ENCODE results near the gene CYP4F8.
"Not testable (repeated sequence)": the region's sequence is repeated elsewhere in the genome, so short reads cannot be mapped to it uniquely, and the experiment has no call there.

DNA sequence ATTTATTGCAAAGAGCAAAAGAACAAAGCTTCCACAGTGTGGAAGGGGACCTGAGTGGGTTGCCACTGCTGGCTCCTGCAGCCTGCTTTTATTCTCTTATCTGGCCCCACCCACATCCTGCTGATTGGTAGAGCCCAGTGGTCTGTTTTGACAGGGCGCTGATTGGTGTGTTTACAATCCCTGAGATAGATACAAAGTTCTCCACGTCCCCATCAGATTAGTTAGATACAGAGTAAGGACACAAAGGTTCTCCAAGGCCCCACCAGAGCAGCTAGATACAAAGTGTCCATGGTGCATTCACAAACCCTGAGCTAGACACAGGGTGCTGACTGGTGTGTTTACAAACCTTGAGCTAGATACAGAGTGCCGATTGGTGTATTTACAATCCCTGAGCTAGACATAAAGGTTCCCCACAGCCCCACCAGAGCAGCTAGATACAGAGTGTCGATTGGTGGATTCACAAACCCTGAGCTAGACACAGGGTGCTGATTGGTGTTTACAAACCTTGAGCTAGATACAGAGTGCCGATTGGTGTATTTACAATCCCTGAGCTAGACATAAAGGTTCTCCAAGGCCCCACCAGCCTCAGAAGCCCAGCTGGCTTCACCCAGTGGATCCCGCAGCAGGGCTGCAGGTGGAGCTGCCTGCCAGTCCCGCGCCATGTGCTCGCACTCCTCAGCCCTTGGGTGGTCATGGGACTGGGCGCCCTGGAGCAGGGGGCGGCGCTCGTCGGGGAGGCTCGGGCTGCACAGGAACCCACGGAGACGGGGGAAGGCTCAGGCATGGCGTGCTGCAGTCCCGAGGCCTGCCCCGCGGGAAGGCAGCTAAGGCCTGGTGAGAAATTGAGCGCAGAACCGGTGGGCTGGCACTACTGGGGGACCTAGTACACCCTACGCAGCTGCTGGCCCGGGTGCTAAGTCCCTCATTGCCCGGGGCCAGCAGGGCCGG lies 6.8 kb upstream of the CYP4F8 start:
- TF ChIP-seq, protein P1, sequence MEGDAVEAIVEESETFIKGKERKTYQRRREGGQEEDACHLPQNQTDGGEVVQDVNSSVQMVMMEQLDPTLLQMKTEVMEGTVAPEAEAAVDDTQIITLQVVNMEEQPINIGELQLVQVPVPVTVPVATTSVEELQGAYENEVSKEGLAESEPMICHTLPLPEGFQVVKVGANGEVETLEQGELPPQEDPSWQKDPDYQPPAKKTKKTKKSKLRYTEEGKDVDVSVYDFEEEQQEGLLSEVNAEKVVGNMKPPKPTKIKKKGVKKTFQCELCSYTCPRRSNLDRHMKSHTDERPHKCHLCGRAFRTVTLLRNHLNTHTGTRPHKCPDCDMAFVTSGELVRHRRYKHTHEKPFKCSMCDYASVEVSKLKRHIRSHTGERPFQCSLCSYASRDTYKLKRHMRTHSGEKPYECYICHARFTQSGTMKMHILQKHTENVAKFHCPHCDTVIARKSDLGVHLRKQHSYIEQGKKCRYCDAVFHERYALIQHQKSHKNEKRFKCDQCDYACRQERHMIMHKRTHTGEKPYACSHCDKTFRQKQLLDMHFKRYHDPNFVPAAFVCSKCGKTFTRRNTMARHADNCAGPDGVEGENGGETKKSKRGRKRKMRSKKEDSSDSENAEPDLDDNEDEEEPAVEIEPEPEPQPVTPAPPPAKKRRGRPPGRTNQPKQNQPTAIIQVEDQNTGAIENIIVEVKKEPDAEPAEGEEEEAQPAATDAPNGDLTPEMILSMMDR (IDR thresholded peaks at IDR 0.05): not testable (repeated sequence)
- not testable (repeated sequence) for TF ChIP-seq POLR2A, EP300 (IDR thresholded peaks at IDR 0.05)
